ENCODE data around the gene RAPGEF6.

GRCh38 chr5:131579917-131580671 is 54.9 kb downstream of the RAPGEF6 start:
- TF ChIP-seq CTCF (IDR thresholded peaks at IDR 0.05 in 4 of 5, conservative IDR thresholded peaks at IDR 0.05 in 1 of 5) = no peak
- no peak for TF ChIP-seq POLR2A (IDR thresholded peaks at IDR 0.05)
